IMR-90 (cell line): ENCODE results near the gene HSPG2. TPM values are rescaled to one million over a fixed set of nuclear protein-coding genes. Genes with fewer than 3 reads are reported as not detected.

Experiments
- ATAC-seq: fragments of 200-7000 bp; cut with Tn5 transposase; 2 replicates; pipeline ENCODE4 v1.9.1; 2020; ENCODE audit warnings: low read depth, mild to moderate bottlenecking, moderate library complexity
- BruUV-seq: library from RNA; stranded (reverse); fragments of 400-500 nt; replicated peaks from 2 replicates; lab custom pipeline; 2021; lab: Mats Ljungman, UMichigan
- CTCF ChIA-PET: fragments of 300-600 bp; formaldehyde crosslinking; extraction: SDS; loops from one replicate; lab custom pipeline; 2021; ENCODE audit warnings: antibody characterized with exemption; lab: Yijun Ruan, JAX
- POLR2A ChIA-PET: fragments of 300-600 bp; sonication (Branson Sonifier 250); formaldehyde crosslinking; loops from one replicate; lab custom pipeline; 2022; ENCODE audit warnings: antibody characterized with exemption; ENCODE audit not compliant: unreplicated experiment; lab: Charles Lee
- DNase-seq: peaks from one replicate; pipeline ENCODE4 v3.0.0; 2013
- H2AFZ ChIP-seq: replicated peaks from 2 replicates; pipeline ENCODE3; 2013; ENCODE audit warnings: low read length, mild to moderate bottlenecking; ENCODE audit not compliant: poor library complexity
- H2AK5ac ChIP-seq: 2 replicates; pipeline ENCODE4 v1.6.1; 2013; ENCODE audit warnings: low read depth, low read length, inconsistent platforms
- H2AK9ac ChIP-seq: replicated peaks from 2 replicates; pipeline ENCODE3; 2013; ENCODE audit warnings: mild to moderate bottlenecking, low read depth, low read length, moderate library complexity; ENCODE audit not compliant: poor library complexity
- H2BK120ac ChIP-seq: 2 replicates; pipeline ENCODE4 v1.6.1; 2013; ENCODE audit warnings: low read depth, low read length, inconsistent platforms
- H2BK15ac ChIP-seq: 3 replicates; pipeline ENCODE4 v1.6.1; 2013; ENCODE audit warnings: low read depth, low read length, inconsistent platforms
- H2BK20ac ChIP-seq: 2 replicates; pipeline ENCODE4 v1.6.1; 2013; ENCODE audit warnings: low read depth, mild to moderate bottlenecking, inconsistent platforms, low read length, moderate library complexity
- H2BK5ac ChIP-seq: 2 replicates; pipeline ENCODE4 v1.6.1; 2013; ENCODE audit warnings: mild to moderate bottlenecking, low read depth, low read length, inconsistent platforms; ENCODE audit not compliant: poor library complexity, severe bottlenecking
- H3K14ac ChIP-seq: replicated peaks from 2 replicates; pipeline ENCODE4 v1.6.1; 2013; ENCODE audit warnings: low read depth, low read length, inconsistent platforms
- H3K18ac ChIP-seq: 2 replicates; pipeline ENCODE4 v1.6.1; 2013; ENCODE audit warnings: low read depth, low read length, control low read depth
- H3K23ac ChIP-seq: 2 replicates; pipeline ENCODE4 v1.6.1; 2013; ENCODE audit warnings: low read depth, low read length, inconsistent platforms
- H3K27ac ChIP-seq: 2 replicates; pipeline ENCODE4 v1.5.1; 2013; ENCODE audit warnings: mild to moderate bottlenecking, control low read depth, low read length; ENCODE audit not compliant: insufficient read depth
- H3K27me3 ChIP-seq: 2 replicates; pipeline ENCODE4 v1.6.1; 2013; ENCODE audit warnings: low read length; ENCODE audit not compliant: control insufficient read depth, insufficient read depth
- H3K36me3 ChIP-seq: 2 replicates; pipeline ENCODE4 v1.6.1; 2013; ENCODE audit warnings: low read length, mixed read lengths; ENCODE audit not compliant: control insufficient read depth, insufficient read depth
- H3K4ac ChIP-seq: 2 replicates; pipeline ENCODE4 v1.6.1; 2013; ENCODE audit warnings: low read depth, low read length, inconsistent platforms
- H3K4me1 ChIP-seq: 2 replicates; pipeline ENCODE4 v1.6.1; 2013; ENCODE audit warnings: low read length, mixed read lengths; ENCODE audit not compliant: control insufficient read depth, insufficient read depth
- H3K4me2 ChIP-seq: 2 replicates; pipeline ENCODE4 v1.6.1; 2013; ENCODE audit warnings: low read depth, mild to moderate bottlenecking, control low read depth, low read length, moderate library complexity
- H3K4me3 ChIP-seq: 2 replicates; pipeline ENCODE4 v1.5.1; 2013; ENCODE audit warnings: low read depth, mild to moderate bottlenecking, control low read depth, low read length, moderate library complexity; ENCODE audit not compliant: insufficient read depth
- H3K56ac ChIP-seq: 2 replicates; pipeline ENCODE4 v1.6.1; 2013; ENCODE audit warnings: low read length, inconsistent platforms; ENCODE audit not compliant: insufficient read depth; ENCODE audit errors: extremely low read depth
- H3K79me1 ChIP-seq, 2 experiments: 2 replicates each; pipeline ENCODE4 v1.6.1; 2013; ENCODE audit warnings: low read length in 2 of 2, inconsistent platforms in 1 of 2, low read depth in 1 of 2
- H3K9ac ChIP-seq: 2 replicates; pipeline ENCODE4 v1.6.1; 2013; ENCODE audit warnings: low read depth, low read length, control low read depth
- H3K9me1 ChIP-seq: 2 replicates; pipeline ENCODE4 v1.6.1; 2013; ENCODE audit warnings: low read length, inconsistent platforms; ENCODE audit not compliant: insufficient read depth
- H3K9me3 ChIP-seq: 2 replicates; pipeline ENCODE4 v1.6.1; 2013; ENCODE audit warnings: low read length; ENCODE audit not compliant: control insufficient read depth, insufficient read depth
- H4K20me1 ChIP-seq: 2 replicates; pipeline ENCODE4 v1.6.1; 2013; ENCODE audit warnings: low read length, inconsistent platforms; ENCODE audit not compliant: insufficient read depth
- H4K5ac ChIP-seq: 2 replicates; pipeline ENCODE4 v1.6.1; 2013; ENCODE audit warnings: mild to moderate bottlenecking, low read depth, low read length, control low read depth
- H4K8ac ChIP-seq, 2 experiments: 2 replicates each; pipeline ENCODE4 v1.6.1; 2013; ENCODE audit warnings: low read depth in 2 of 2, low read length in 2 of 2, control low read depth in 1 of 2, inconsistent platforms in 1 of 2
- H4K91ac ChIP-seq: 2 replicates; pipeline ENCODE4 v1.6.1; 2013; ENCODE audit warnings: low read depth, low read length, inconsistent platforms; ENCODE audit not compliant: insufficient read depth
- BHLHE40 ChIP-seq: fragments of 150-350 bp; IDR thresholded peaks from 2 replicates; pipeline ENCODE4 v1.6.1; 2016; ENCODE audit warnings: mild to moderate bottlenecking, low read depth, low read length
- CEBPB ChIP-seq: IDR thresholded peaks from 2 replicates; pipeline ENCODE4 v1.6.1; 2012; ENCODE audit warnings: low read depth, low read length, improper control_type of control experiment
- FOS ChIP-seq: fragments of 150-350 bp; IDR thresholded peaks from 2 replicates; pipeline ENCODE4 v1.6.1; 2016; ENCODE audit warnings: low read depth, low read length
- MXI1 ChIP-seq: IDR thresholded peaks from 2 replicates; pipeline ENCODE4 v1.6.1; 2012; ENCODE audit warnings: low read depth, mild to moderate bottlenecking, low read length, moderate library complexity, borderline replicate concordance
- NFE2L2 ChIP-seq: fragments of 150-350 bp; IDR thresholded peaks from 2 replicates; pipeline ENCODE4 v1.6.1; 2016; ENCODE audit warnings: low read depth, mild to moderate bottlenecking, low read length
- POLR2A ChIP-seq: IDR thresholded peaks from 2 replicates; pipeline ENCODE4 v1.6.1; 2012; ENCODE audit warnings: mild to moderate bottlenecking, low read depth, low read length
- RAD21 ChIP-seq: IDR thresholded peaks from 2 replicates; pipeline ENCODE4 v1.6.1; 2012; ENCODE audit warnings: low read length, improper control_type of control experiment
- WGBS, 2 experiments: methylation state at CpG; one replicate each; pipeline versions ENCODE4 v1.1.5 to v1.1.7; 2013; ENCODE audit warnings: missing lambda C conversion rate in 2 of 2; ENCODE audit not compliant: insufficient read length in 1 of 2; ENCODE audit errors: extremely low coverage in 2 of 2; 5-methylcytosine and 5-hydroxymethylcytosine counted together
- dilution Hi-C: fragments of 300-500 bp; cut with HindIII; formaldehyde crosslinking; loops from one replicate; pipeline ENCODE4 v1.14.3; 2018; ENCODE audit warnings: low sequenced_read_pairs; ENCODE audit not compliant: unreplicated experiment
- in situ Hi-C: fragments of 300-500 bp; cut with MboI; formaldehyde crosslinking; loops from 3 replicates; pipeline ENCODE4 v1.14.3; 2019; ENCODE audit warnings: low sequenced_read_pairs, inconsistent platforms, mixed read lengths
- intact Hi-C: fragments of 100-400 bp; cut with micrococcal nuclease; formaldehyde crosslinking; loops from 2 replicates; pipeline ENCODE4 v1.10.0; 2022
- polyA plus RNA-seq, 3 experiments: library from polyadenylated mRNA; depleted of rRNA; stranded (reverse); fragments of >200 nt; gene quantifications; 2 replicates each; pipeline ENCODE4 v1.2.3, GENCODE V29; 2012; ENCODE audit warnings: low replicate concordance in 1 of 3
- total RNA-seq: library from RNA; depleted of rRNA; stranded (reverse); fragments of >200 nt; gene quantifications from 2 replicates; pipeline ENCODE4 v1.2.3, GENCODE V29; 2012
- TF ChIP-seq, protein P1 (sequence below): fragments of 150-350 bp; IDR thresholded peaks from 2 replicates; pipeline ENCODE4 v1.6.1; 2017; ENCODE audit warnings: mild to moderate bottlenecking, antibody characterized with exemption, low read length, low read depth

HSPG2 gene
- total and polyA plus RNA-seq, 2 of the 4 experiments (the other 2 are of a cell fraction): 15.8 to 94.0 TPM

DNA sequence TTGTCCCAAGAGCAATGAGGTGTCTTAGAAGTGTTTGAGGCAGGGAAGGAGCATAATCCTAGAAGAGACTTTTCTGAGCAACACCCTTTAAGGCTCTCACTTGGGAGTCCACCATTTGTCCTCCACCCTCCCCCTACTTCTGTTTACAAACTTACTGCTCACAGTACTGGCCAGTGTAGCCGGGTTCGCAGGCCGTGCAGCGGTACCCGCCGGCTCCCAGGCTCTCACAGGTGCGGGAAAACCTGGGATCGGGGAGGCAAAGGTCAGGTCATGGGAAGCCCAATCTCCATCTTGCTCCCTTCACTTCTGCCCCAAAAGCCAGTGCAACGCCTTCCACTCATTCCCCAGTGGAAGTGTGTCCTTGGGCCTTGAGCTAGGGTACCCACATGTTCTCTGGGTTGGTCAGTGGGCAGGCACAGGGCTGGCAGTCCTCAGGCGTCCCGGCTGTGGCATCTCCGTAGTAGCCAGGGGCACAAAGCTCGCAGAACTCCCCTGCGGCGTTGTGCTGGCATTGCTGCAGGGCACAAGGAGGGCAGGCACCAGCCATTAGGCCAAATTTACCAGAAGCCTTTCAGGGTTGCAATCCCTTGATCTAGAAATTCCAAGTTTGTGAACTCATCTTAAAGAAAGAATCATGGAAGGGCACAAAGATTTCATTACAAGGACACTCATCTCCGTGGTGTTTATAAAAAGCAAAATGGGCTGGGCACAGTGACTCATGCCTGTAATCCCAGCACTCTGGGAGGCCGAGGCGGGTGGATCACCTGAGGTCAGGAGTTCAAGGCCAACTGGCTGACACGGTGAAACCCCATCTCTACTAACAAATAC lies 75.3 kb downstream of the HSPG2 start:
- Histone ChIP-seq H2BK120ac (peak overlapping the region; percentile 38), H2BK5ac (peak overlapping the region; percentile 86), H3K23ac (0 out of 2 replicates have a peak overlapping the region, but pooled peaks have one; percentile 17), H2BK20ac (peak overlapping the region; percentile 16; the same call in 1 of the 2 replicates), H3K9me3 (no peaks in the 10 kb centered on the region), H3K14ac (0 out of 2 replicates have a peak overlapping the region, but pooled peaks have one; percentile 52), H4K8ac (peak overlapping the region in 1 of 2 experiments; percentile 57; a peak in 2 of 4 replicates), H3K4me3 (no peak overlapping the region), H4K20me1 (peaks cover 13% of the 10 kb centered on the region), H3K9ac (no peak overlapping the region), H3K4ac (peak overlapping the region; percentile 77; the same call in 1 of the 2 replicates), H2BK15ac (peak overlapping the region; percentile 57; the same call in 1 of the 3 replicates), H4K5ac (no peak overlapping the region), H2AFZ (peak overlapping the region; percentile 67), H3K4me2 (no peak overlapping the region), H4K91ac (no peak overlapping the region; the same call in 1 of the 2 replicates), H2AK9ac (no peak overlapping the region), H3K27me3 (no peaks in the 10 kb centered on the region), H3K18ac (peak overlapping the region; percentile 14; the same call in 1 of the 2 replicates), H2AK5ac (peak overlapping the region; percentile 92), H3K36me3 (peaks cover 75% of the 10 kb centered on the region), H3K4me1 (peaks cover 6% of the 10 kb centered on the region), H3K56ac (no peak overlapping the region), H3K9me1 (peaks cover 6% of the 10 kb centered on the region), H3K79me1 (peaks cover 8 to 33% of the 10 kb centered on the region in 2 experiments), H3K27ac (peak overlapping the region; percentile 62)
- 95% methylated on average over 10 of the region's 19 CpGs; no CpG with 5 or more reads in 1 of the 2 experiments for WGBS, 2 experiments
- intact Hi-C loops (loop anchor here (2.0 kb wide), 2 partner anchors 95 to 103 kb away; no protein-coding TSS in a partner anchor), dilution Hi-C loops (no loop called here), in situ Hi-C loops (no loop called here)
- TF ChIP-seq RAD21 (no peak), BHLHE40 (peak; percentile 93), FOS (peak; percentile 75; the same call in 1 of the 2 replicates), POLR2A (no peak), MXI1 (no peak), CEBPB (no peak; the same call in 1 of the 2 replicates), NFE2L2 (no peak)
- TF ChIP-seq, protein P1, sequence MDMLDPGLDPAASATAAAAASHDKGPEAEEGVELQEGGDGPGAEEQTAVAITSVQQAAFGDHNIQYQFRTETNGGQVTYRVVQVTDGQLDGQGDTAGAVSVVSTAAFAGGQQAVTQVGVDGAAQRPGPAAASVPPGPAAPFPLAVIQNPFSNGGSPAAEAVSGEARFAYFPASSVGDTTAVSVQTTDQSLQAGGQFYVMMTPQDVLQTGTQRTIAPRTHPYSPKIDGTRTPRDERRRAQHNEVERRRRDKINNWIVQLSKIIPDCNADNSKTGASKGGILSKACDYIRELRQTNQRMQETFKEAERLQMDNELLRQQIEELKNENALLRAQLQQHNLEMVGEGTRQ: no peak
- ChIA-PET POLR2A (no interaction called here), CTCF (interaction anchor here (0.6 kb wide), 1 partner anchor 554 kb away, joined by 3 read pairs; no protein-coding TSS in a partner anchor)
- no TSS peak for BruUV-seq
- DNase-seq (peak; percentile 78), ATAC-seq (peak; percentile 88)
